Measurements from ENCODE around the gene SMIM24.

Gene SMIM24

GRCh38 chr19:3426433-3426832 is 53.9 kb downstream of the SMIM24 start:
- DNase-seq, result no peak

Measured in activated T-cell treated with anti-CD3 and anti-CD28 coated beads for 4 hours (primary cell).